GM18502 (cell line): ENCODE data around the gene SLC13A5.
"Not testable (repeated sequence)": the region's sequence is repeated elsewhere in the genome, so short reads cannot be mapped to it uniquely, and the experiment has no call there.

Experiments used
- ATAC-seq: cut with Tn5 transposase; IDR thresholded peaks from one replicate; pipeline ENCODE4 v1.9.1; 2021; ENCODE audit warnings: mild to moderate bottlenecking; ENCODE audit not compliant: unreplicated experiment, poor library complexity

Gene SLC13A5

DNA sequence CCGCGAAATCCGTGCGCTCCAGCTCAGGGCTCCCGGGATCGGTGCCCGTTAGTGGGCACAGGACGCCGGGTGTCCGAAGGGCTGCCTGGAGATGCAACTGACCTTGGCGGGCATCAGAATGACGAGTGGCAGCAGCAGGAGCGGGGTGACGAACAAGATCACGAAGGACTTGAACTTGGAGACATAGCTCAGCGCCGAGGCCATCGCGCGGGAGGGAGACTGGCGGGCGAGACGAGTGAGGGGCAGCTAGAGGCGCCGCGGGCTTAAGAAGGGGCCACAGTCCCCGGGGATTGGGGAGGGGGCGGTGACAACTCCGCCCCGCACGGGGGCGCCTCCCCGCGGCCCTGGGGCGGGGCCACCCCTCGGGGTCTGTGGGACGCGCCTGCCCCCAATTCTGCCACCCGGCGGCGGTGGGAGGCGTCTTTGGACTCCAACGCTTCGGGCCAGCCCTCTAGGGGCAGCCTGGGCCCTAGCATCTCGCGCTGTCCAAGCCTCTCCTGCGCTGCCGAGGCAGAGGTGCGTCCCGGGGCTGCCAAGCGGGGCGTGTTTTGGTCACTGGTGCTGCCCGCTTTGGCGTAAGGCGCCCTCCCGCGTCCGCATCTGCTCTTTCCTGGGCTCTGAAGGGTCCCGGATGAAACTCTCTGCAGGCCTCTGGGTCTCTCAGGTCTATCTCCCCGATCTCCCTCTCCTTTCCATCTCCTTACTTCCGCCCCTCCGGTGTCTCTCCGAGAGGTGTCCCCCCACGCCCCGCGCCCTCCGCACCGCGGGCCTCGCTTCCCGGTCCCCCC, at the start of gene SLC13A5:
Gene SLC13A5, minus strand, starts transcription at position 240 of the 788 bp plus-strand sequence. Its CDS starts 36 bp downstream, at position 204.
- no peak for ATAC-seq

DNA sequence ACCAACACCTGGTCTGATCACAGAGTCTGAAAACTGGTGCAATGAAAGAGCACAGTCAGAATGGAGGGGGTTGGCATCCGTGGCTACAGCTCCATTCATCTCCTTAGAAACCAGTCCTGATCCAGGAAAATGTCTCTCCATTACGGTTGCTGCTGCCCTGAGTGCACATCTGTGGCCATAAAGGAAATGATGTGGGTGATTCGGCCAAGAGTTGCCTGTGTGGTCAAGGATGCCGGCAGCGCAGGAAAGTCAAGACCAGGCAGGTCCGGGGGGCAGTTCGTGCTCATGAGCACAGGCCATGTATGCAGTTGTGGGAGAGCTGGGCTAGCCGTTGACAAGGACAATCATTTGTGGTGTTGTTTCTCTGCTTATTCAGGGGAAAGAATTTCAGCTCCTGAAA, 48.6 kb upstream of the SLC13A5 start:
- no peak for ATAC-seq

GRCh38 chr17:6757747-6758146, 44.6 kb upstream of the SLC13A5 start:
- ATAC-seq = no peak

- ATAC-seq = no peak
Observed at GRCh38 chr17:6756425-6757031, 43.4 kb upstream of the SLC13A5 start.

GRCh38 chr17:6755731-6756184, 42.6 kb upstream of the SLC13A5 start, which contains the start of gene XAF1:
TSS of gene XAF1 (plus strand) at chr17:6756046. CDS start at chr17:6756079, 33 bp downstream.
- peak; percentile 71 for ATAC-seq

DNA sequence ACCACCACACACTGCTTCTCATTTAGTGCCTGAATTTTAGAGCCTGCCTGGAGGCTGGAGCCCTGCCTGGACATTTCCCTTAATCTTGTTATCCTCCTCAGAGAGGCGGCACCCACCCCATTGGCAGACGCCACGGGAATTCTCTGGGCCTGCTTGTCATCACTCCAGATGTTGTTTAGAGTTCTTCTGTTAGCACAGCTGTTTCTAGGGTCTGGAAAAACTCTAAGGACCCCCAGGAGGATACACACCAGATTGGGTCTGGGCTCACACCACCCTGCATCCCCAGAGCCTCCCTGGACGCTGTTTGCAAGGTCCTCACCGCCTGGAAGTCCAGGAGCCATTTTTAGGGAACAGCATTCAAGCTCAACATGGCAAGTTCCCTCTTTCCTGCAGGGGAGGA, 42.1 kb upstream of the SLC13A5 start:
- no peak for ATAC-seq

DNA sequence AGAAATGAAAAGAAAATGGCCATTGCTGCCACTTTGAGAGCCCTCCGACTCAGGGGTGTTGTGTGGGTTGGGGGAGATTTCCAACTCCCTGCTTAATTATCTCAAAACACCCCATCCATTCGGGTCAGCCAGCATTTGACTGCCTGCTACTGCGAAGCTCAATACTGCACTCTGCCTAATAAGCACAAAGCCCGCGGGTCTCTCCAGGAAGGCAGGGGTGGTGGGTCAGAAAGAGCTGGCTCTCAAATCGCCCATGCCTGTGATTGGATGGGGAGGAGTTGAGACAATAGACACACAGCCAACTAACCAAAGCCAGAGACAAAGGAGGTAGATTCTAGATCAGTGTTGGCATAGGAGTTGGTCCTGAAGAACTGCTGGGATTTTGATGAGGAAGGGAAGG, 40.4 kb upstream of the SLC13A5 start:
- no peak for ATAC-seq

DNA sequence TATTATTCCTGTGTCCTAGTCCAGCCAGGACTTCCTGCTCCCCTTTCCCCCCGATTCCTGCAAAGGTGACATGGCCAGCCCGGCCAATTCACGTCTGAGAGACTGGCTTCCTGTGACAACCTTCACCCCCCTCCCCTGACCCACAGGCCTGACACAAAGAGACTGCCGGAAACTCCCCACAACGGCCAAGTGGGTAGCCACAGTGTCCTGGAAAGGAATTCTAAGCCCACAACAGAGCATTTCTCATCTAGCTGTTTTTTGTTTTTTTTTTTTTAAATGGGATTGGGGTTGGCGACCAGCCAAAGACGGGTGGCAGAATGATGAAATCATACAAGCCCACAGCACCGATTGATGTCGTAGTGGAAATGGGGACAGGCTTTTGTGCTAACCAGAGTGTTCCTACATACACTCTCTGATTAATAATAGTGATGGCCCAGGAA, 39.9 kb upstream of the SLC13A5 start:
- no peak for ATAC-seq

DNA sequence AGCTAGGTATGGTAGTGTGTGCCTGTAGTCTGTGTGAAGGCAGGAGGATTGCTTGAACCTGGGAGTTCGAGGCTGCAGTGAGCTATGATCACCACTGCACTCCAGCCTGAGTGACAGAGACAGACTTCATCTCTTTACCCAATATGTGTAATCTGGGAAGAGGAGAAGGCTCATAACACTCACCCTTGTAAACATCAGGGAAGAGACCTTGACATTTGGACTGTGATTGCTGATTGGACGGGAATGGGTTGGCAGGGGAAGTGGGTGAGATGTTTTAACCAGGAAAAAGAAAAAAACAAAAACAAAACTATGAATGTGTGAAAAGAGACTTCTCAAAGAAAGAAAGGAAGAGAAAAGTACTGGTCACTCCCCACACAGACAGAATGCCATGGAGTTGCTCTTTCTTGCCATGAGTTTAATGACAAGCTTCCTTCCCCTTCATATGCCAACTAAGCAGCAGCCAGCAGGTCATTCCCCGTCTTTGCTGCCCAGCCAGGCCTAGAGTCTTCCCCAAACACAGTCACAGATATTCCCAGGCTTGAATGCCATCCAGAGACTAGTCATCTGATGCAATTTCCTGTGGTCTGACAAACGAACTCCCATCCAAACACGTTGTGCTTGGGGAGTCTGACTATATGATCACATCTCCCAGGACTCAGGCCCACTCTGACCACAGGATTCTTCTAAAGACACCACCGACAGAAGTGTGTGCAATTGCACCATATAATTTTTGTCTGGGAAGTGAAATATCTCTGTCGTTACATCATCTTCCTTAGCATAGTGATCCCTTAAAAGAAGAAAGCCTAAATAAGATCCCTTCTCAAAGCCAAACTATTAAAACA, 39.1 kb upstream of the SLC13A5 start:
- ATAC-seq = no peak

GRCh38 chr17:6749519-6749918, 36.4 kb upstream of the SLC13A5 start:
- ATAC-seq = no peak

- no peak for ATAC-seq
Observed at GRCh38 chr17:6748617-6749016, 35.4 kb upstream of the SLC13A5 start.

DNA sequence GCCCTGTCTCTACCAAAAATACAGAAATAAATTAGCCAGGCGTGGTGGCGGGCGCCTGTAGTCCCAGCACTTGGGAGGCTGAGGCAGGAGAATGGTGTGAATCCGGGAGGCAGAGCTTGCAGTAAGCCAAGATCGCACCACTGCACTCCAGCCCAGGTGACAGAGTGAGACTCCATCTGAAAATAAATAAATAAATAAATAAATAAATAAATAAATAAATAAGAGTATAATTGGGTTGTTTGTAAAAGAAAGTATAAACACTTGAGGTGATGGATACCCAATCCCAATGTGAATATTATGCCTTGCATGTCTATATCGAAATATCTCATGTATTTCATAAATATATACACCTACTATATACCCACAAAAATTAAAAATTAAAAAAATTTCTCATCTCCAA, 33.5 kb upstream of the SLC13A5 start:
- not testable (repeated sequence) for ATAC-seq

DNA sequence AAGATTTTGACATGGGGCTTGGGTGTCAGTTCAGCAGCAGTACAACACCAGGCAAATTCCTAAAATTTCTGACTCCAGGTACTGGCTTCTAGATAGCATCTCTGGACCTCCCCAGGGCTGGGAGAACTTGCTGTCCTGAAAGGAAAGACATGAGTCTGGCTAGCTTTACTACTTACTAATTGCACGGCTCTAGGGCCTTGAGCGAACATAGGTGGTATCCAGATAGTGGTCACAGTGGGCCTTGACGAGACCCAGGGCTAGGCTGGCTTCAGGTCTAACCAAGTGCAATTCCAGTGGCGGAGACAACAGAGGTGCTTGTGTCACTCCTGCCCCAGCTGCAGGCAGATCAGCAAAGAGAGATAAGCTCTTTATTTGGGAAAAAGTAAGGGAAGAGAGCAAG, 16.4 kb upstream of the SLC13A5 start:
- no peak for ATAC-seq

DNA sequence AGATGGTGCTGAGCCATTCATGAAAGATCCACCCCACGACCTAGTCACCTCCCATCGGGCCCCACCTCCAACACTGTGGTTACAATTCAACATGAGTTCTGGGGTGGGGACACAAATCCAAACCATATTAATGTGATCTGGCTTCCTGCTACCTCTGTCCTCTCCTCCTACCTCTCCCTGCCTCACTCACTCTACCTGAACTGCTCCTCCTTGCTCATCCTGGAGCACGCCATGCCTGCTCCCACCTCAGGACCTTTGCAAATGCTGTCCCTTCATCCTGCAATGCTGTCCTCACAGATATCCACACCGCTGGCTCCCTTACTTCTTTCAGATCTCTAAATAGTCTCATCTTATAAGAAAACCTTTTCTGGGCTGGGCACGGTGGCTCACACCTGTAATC, 10.8 kb upstream of the SLC13A5 start:
- ATAC-seq = no peak

DNA sequence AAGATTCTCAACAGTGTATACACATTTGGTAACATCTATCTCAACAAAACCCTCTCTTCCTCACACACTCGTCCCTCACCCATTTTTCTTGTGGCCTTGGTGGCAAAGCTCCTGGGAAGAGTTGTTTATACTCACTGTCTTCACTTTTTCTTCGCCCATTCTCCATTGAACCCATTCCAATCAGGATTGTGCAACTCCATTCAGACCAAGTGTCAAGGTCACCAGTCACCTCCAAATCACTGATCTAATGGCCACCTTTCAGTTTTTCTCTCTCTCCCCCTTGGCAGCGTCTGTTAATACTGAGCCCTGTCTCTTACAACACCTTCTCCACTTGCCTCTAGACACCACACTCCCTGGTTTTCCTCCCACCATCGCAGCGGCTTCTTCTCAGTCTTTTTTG, 8.6 kb upstream of the SLC13A5 start:
- ATAC-seq = no peak

GRCh38 chr17:6716736-6717135, 3.6 kb upstream of the SLC13A5 start:
- no peak for ATAC-seq

DNA sequence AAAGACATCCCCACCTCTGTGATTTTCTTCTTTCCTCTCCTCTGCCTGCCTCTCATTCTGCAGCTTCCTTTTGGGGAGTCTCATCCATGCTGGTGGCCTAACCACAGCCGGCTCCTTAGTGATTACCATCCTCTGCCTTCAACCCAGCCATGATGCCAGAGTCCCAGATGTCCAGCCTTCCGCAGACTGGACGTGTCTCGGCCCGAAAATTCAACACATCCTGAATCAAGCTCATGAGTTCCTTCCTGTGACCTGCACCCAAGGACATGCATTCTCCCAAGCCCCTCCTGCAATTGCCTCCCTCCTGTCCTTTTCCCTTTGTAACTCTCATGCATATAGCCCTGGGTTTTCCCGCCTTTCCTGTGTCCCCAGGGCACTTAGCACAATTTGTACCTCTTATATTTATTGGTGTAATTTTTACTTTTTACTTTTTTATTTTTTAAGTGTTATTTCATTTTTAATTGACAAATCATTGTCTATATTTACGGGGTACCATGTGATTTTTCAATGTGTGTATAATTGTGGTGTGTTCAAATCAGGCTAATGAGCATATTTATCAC, 1.2 kb upstream of the SLC13A5 start:
- no peak for ATAC-seq

- ATAC-seq = no peak
Observed at GRCh38 chr17:6713918-6714271, 726 bp upstream of the SLC13A5 start.

DNA sequence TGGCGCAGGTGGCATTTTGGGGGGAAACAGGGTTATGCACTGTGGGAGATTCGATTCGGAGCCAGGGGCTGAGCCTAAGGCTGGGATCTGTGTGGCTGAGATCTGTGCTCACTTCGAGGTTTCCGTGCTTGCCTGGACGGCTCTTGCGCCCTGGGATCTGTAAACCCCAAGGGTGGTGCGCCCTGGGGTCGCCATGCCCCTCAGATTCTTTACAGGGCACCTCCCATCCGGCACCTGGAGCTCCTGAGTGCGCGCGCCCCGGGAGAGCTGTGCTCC, 377 bp downstream of the SLC13A5 start:
- no peak for ATAC-seq

DNA sequence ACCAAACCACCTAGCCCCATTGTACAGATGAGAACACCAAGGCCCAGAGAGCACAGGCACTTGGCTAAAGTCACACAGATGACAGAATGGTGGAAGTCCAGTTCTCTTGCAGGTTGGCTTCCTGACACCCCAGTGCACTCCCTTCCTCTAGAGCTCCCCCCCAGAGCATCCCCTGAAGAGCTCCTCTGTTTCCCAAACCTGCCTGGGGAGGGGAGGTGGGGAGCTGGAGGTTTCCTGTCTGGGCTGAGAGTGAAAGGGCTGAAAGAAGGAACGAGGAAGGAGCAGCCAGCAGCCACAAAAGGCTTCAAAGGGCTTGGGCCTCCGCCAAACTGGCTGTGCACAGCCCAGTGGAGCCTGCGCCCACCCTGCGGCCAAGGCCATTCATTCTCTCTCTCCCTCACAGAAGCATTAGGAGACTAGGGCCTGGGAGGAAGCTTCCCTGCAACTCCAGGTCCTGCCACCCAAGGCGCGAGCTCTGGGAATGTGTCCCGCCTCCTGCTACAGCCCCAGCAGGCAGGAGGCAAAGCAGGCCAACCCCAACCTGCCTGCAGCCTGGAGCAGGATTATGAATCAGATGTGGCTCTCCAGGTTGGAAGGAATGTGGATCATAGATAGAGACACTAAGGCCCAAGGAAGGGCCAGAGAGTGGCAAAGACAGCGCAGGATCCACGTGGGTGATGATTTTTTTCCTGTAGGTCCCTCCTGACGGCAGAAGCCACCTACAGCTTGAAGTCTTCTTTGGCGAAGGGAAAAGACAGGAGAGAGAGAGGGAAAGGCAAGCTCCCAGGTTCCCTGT, 913 bp downstream of the SLC13A5 start:
- ATAC-seq = no peak
